Type B pancreatic cell (in vitro differentiated cells): Measurements from ENCODE around the gene CCDC157. TPM values are rescaled to one million over a fixed set of nuclear protein-coding genes. Genes with fewer than 3 reads are reported as not detected.

ENCODE experiments used
- DNase-seq: peaks from one replicate; pipeline ENCODE4 v3.0.0; 2021; ENCODE audit warnings: mixed read lengths; ENCODE audit not compliant: unreplicated experiment; ENCODE audit errors: extremely low spot score
- H3K27ac Mint-ChIP-seq: 2 replicates; pipeline ENCODE4 v1.8.0; 2021; ENCODE audit warnings: mild to moderate bottlenecking, mixed read lengths
- H3K27me3 Mint-ChIP-seq: 2 replicates; pipeline ENCODE4 v1.8.0; 2021; ENCODE audit warnings: mixed read lengths
- H3K36me3 Mint-ChIP-seq: 2 replicates; pipeline ENCODE4 v1.8.0; 2021; ENCODE audit warnings: mixed read lengths
- H3K4me1 Mint-ChIP-seq: one replicate; pipeline ENCODE4 v1.8.0; 2021; ENCODE audit warnings: mixed read lengths; ENCODE audit not compliant: unreplicated experiment
- H3K4me3 Mint-ChIP-seq: 2 replicates; pipeline ENCODE4 v1.8.0; 2021; ENCODE audit warnings: mild to moderate bottlenecking, mixed read lengths
- H3K9me3 Mint-ChIP-seq: 2 replicates; pipeline ENCODE4 v1.8.0; 2021; ENCODE audit warnings: mixed read lengths
- total RNA-seq: library from RNA; stranded (reverse); gene quantifications from 2 replicates; pipeline ENCODE4 v1.2.1, GENCODE V29; 2021; ENCODE audit warnings: low replicate concordance
- TF ChIP-seq, protein P1 (sequence below): fragments of 200-600 bp; sonication (generic); conservative IDR thresholded peaks from 2 replicates; pipeline ENCODE4 v1.5.0; 2021; ENCODE audit warnings: antibody characterized with exemption, mild to moderate bottlenecking

CCDC157 gene
- total RNA-seq, 1 donor from 2014 or later, result 9.4 TPM

DNA sequence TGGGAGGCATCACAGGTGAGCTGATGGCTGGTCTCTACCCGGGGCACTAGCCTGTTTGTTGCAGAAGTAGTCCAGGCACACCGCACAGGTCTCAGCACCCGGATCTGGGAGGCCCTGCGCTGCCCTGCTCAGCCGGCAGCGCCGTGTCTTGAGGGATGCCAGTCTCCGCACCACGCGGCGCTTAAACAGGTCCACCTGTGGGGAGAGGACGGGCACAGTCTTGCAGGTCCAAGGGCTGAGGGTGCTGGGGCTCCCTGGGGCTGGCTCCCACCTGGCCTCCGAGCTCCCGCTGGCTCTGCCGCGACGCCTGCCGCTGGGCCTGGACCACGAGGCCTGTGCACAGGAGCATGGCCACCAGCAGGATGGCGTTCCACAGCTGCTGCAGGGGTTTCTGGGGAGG is 23.2 kb downstream of the CCDC157 start:
- Mint-ChIP-seq H3K27me3 (no peaks in the 10 kb centered on the region), H3K36me3 (no peaks in the 10 kb centered on the region), H3K4me3 (no peak overlapping the region), H3K4me1 (no peaks in the 10 kb centered on the region), H3K27ac (no peak overlapping the region), H3K9me3 (no peaks in the 10 kb centered on the region)
- DNase-seq, result no peak
- TF ChIP-seq, protein P1, sequence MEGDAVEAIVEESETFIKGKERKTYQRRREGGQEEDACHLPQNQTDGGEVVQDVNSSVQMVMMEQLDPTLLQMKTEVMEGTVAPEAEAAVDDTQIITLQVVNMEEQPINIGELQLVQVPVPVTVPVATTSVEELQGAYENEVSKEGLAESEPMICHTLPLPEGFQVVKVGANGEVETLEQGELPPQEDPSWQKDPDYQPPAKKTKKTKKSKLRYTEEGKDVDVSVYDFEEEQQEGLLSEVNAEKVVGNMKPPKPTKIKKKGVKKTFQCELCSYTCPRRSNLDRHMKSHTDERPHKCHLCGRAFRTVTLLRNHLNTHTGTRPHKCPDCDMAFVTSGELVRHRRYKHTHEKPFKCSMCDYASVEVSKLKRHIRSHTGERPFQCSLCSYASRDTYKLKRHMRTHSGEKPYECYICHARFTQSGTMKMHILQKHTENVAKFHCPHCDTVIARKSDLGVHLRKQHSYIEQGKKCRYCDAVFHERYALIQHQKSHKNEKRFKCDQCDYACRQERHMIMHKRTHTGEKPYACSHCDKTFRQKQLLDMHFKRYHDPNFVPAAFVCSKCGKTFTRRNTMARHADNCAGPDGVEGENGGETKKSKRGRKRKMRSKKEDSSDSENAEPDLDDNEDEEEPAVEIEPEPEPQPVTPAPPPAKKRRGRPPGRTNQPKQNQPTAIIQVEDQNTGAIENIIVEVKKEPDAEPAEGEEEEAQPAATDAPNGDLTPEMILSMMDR, result no peak

DNA sequence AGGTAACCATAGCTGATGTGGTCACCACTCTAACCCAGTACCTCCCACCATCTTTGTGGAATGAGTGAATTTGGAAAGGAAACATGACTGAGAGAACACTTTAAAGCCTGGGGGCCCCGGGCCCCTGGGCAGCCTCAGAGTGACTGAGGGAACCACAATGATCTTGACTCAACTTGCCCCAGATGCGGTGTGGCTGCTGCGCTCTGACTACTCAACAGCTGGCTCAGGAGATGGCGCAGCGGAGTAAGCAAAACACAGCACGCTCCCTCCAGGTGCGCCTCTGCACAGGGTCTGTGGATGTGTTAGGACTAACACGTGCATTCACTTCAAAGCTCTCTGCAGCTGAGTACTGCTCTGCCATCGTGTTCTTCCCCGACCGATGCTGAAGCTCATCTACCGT is 24.5 kb downstream of the CCDC157 start:
- no peaks in the 10 kb centered on the region for H3K9me3 Mint-ChIP-seq
- DNase-seq, result no peak
- TF ChIP-seq, protein P1, result no peak
- H3K36me3 Mint-ChIP-seq, result no peaks in the 10 kb centered on the region
- H3K27ac Mint-ChIP-seq, result no peak overlapping the region
- peaks cover 3% of the 10 kb centered on the region for H3K4me1 Mint-ChIP-seq
- H3K4me3 Mint-ChIP-seq, result no peak overlapping the region
- H3K27me3 Mint-ChIP-seq, result no peaks in the 10 kb centered on the region

DNA sequence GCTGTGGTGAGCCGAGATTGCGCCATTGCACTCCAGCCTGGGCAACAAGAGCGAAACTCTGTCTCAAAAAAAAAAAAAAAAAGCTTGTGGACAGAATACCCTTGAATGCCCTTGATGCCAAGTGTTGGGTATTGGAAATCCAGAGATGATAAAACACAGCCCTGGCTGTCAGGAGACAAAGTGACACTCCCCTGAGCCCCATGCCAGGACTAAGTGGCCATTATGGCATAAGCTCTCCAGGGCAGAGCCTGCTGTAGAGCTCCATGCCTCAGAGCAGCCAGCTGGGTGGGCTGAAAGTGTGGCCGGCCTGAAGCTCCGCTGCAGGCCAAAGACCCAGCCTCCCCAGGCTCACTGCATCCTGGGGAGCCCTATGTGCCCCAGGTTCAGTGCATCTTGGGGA is 25.5 kb downstream of the CCDC157 start:
- Mint-ChIP-seq H3K27me3 (no peaks in the 10 kb centered on the region), H3K4me3 (no peak overlapping the region), H3K36me3 (no peaks in the 10 kb centered on the region), H3K27ac (no peak overlapping the region), H3K4me1 (peaks cover 5% of the 10 kb centered on the region), H3K9me3 (no peaks in the 10 kb centered on the region)
- DNase-seq, result no peak
- TF ChIP-seq, protein P1, result no peak

DNA sequence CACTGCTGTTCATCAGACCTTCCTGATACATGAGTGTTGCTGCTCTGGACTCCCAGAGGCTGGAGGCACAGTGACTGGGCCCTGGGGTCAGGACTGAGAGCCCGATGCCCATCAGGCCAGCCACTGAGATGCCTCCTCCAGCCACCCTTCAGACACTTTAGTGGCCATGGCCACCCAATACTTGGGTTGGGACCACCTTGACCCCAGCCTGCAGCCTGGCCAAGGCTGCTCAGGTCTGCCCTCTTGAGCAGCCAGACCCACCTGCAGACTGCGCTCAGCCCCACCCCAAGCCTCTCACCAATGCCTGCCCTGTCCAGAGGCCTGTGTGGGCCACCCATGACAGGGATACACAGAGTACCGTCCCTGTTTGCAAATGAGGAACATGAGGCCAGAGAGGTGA is 26.3 kb downstream of the CCDC157 start:
- no peaks in the 10 kb centered on the region for H3K27me3 Mint-ChIP-seq
- peaks cover 5% of the 10 kb centered on the region for H3K4me1 Mint-ChIP-seq
- no peak overlapping the region for H3K27ac Mint-ChIP-seq
- H3K36me3 Mint-ChIP-seq, result no peaks in the 10 kb centered on the region
- no peak overlapping the region for H3K4me3 Mint-ChIP-seq
- no peaks in the 10 kb centered on the region for H3K9me3 Mint-ChIP-seq
- DNase-seq, result no peak
- TF ChIP-seq, protein P1, result no peak

DNA sequence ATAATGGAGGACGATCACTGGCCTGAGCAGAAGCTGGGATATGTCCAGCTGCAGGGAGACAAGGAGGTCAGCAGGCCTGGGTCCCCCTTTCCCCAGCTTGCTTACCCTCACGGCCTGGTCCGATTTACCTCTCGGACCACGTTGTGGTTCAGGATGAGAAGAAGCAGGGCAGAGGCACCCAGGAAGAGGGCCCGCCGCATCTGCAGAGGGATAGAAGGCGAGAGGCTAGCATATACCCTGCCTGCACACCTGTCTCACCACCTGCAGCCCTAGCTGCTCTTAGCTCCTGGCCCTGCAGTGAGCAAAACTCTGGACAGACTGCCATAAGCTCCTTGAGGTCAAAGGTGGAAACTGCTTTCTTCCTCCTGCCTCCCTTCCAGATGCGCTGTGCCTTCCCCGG is 29.1 kb downstream of the CCDC157 start:
- Mint-ChIP-seq H3K4me1 (peaks cover 5% of the 10 kb centered on the region), H3K4me3 (peak overlapping the region; percentile 86), H3K27ac (no peak overlapping the region), H3K27me3 (no peaks in the 10 kb centered on the region), H3K36me3 (no peaks in the 10 kb centered on the region), H3K9me3 (no peaks in the 10 kb centered on the region)
- no peak for DNase-seq
- TF ChIP-seq, protein P1, result no peak

DNA sequence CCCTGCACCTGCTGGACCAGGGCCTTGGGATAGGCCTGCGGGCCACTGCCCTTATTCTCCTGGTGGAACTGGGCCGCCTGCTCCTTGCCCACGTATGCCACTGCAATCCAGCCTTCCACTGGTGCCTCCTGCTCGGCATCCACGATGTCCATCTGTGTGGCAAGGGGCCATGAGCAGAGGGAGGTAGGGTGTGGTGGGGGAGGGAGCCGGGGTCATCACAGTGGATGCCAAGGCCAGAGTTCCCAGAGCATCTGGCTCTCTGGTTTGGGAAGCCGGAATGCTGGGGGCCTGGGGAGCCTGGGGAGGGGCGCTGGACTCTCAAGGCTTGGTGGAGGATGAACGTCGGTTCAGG is 29.8 kb downstream of the CCDC157 start:
- no peaks in the 10 kb centered on the region for H3K9me3 Mint-ChIP-seq
- no peak for DNase-seq
- TF ChIP-seq, protein P1, result no peak
- peak overlapping the region; percentile 86 for H3K4me3 Mint-ChIP-seq
- no peaks in the 10 kb centered on the region for H3K36me3 Mint-ChIP-seq
- peaks cover 5% of the 10 kb centered on the region for H3K4me1 Mint-ChIP-seq
- no peaks in the 10 kb centered on the region for H3K27me3 Mint-ChIP-seq
- H3K27ac Mint-ChIP-seq, result no peak overlapping the region
